ENCODE data around the gene S1PR4. TPM values are rescaled to one million over a fixed set of nuclear protein-coding genes. Genes with fewer than 3 reads are reported as not detected.
A peak's percentile ranks its signal among the peaks of the same experiment; 100 is the strongest.

The S1PR4 gene
- total and polyA plus RNA-seq, 9 of the 15 experiments (the other 6 are each of a cell fraction or from before 2014, with no cell fraction given), result 0.27 TPM; not detected in 8

- TF ChIP-seq ZNF121 (CRISPR knock-in tag; conservative IDR thresholded peaks at IDR 0.05) (peak; percentile 99), ZNF23 (CRISPR knock-in tag; IDR thresholded peaks at IDR 0.05) (no peak), REST (IDR thresholded peaks at IDR 0.05; ENCODE audit: borderline replicate concordance) (no peak), REST (CRISPR knock-in tag; IDR thresholded peaks at IDR 0.05; ENCODE audit: low read depth) (no peak), DNMT1 (IDR thresholded peaks at IDR 0.05) (no peak), ZNF764 (CRISPR knock-in tag; IDR thresholded peaks at IDR 0.05; ENCODE audit: low read depth) (no peak), ZNF274 (IDR thresholded peaks at IDR 0.05; ENCODE audit: borderline replicate concordance, low read depth, low read length) (no peak), POLR2AphosphoS5 (IDR thresholded peaks at IDR 0.05; ENCODE audit: control insufficient read depth, insufficient read depth, low read depth, low read length) (peak; percentile 70), PHF8 (IDR thresholded peaks at IDR 0.05; ENCODE audit: borderline replicate concordance, low read length) (no peak), ZNF41 (CRISPR knock-in tag; conservative IDR thresholded peaks at IDR 0.05) (no peak), SMARCA5 (IDR thresholded peaks at IDR 0.05) (peak; percentile 54)
- TF ChIP-seq, protein P1, sequence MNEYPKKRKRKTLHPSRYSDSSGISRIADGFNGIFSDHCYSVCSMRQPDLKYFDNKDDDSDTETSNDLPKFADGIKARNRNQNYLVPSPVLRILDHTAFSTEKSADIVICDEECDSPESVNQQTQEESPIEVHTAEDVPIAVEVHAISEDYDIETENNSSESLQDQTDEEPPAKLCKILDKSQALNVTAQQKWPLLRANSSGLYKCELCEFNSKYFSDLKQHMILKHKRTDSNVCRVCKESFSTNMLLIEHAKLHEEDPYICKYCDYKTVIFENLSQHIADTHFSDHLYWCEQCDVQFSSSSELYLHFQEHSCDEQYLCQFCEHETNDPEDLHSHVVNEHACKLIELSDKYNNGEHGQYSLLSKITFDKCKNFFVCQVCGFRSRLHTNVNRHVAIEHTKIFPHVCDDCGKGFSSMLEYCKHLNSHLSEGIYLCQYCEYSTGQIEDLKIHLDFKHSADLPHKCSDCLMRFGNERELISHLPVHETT (CRISPR knock-in tag; conservative IDR thresholded peaks at IDR 0.05 in 1 of 2, IDR thresholded peaks at IDR 0.05 in 1 of 2), result peak in 1 of 2 experiments; percentile 41; a peak in 1 of 4 replicates
- TF ChIP-seq, protein P2, sequence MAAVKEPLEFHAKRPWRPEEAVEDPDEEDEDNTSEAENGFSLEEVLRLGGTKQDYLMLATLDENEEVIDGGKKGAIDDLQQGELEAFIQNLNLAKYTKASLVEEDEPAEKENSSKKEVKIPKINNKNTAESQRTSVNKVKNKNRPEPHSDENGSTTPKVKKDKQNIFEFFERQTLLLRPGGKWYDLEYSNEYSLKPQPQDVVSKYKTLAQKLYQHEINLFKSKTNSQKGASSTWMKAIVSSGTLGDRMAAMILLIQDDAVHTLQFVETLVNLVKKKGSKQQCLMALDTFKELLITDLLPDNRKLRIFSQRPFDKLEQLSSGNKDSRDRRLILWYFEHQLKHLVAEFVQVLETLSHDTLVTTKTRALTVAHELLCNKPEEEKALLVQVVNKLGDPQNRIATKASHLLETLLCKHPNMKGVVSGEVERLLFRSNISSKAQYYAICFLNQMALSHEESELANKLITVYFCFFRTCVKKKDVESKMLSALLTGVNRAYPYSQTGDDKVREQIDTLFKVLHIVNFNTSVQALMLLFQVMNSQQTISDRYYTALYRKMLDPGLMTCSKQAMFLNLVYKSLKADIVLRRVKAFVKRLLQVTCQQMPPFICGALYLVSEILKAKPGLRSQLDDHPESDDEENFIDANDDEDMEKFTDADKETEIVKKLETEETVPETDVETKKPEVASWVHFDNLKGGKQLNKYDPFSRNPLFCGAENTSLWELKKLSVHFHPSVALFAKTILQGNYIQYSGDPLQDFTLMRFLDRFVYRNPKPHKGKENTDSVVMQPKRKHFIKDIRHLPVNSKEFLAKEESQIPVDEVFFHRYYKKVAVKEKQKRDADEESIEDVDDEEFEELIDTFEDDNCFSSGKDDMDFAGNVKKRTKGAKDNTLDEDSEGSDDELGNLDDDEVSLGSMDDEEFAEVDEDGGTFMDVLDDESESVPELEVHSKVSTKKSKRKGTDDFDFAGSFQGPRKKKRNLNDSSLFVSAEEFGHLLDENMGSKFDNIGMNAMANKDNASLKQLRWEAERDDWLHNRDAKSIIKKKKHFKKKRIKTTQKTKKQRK (IDR thresholded peaks at IDR 0.05; ENCODE audit: borderline replicate concordance, low read depth, low read length), result no peak
Observed at GRCh38 chr19:3194106-3195087, 15.8 kb downstream of the S1PR4 start (continued).

Measured in K562 (cell line).